Skin epidermis (tissue), 12 donors: ENCODE measurements around the gene MRPL30.
"Not testable (repeated sequence)": the region's sequence is repeated elsewhere in the genome, so short reads cannot be mapped to it uniquely, and the experiment has no call there.

Experiments
- H3K27ac ChIP-seq, 21 experiments: fragments of 200-600 bp; sonication (generic) in 11 of 21; one replicate each; pipeline ENCODE4 v1.5.0; 2020; ENCODE audit warnings: mild to moderate bottlenecking in 3 of 21, inconsistent platforms in 2 of 21, moderate library complexity in 2 of 21
- H3K4me3 ChIP-seq, 7 experiments: fragments of 200-600 bp; sonication (generic) in 2 of 7; one replicate each; pipeline ENCODE4 v1.5.0; 2020; ENCODE audit warnings: inconsistent platforms in 2 of 7, mild to moderate bottlenecking in 2 of 7, moderate library complexity in 1 of 7

MRPL30 gene

DNA sequence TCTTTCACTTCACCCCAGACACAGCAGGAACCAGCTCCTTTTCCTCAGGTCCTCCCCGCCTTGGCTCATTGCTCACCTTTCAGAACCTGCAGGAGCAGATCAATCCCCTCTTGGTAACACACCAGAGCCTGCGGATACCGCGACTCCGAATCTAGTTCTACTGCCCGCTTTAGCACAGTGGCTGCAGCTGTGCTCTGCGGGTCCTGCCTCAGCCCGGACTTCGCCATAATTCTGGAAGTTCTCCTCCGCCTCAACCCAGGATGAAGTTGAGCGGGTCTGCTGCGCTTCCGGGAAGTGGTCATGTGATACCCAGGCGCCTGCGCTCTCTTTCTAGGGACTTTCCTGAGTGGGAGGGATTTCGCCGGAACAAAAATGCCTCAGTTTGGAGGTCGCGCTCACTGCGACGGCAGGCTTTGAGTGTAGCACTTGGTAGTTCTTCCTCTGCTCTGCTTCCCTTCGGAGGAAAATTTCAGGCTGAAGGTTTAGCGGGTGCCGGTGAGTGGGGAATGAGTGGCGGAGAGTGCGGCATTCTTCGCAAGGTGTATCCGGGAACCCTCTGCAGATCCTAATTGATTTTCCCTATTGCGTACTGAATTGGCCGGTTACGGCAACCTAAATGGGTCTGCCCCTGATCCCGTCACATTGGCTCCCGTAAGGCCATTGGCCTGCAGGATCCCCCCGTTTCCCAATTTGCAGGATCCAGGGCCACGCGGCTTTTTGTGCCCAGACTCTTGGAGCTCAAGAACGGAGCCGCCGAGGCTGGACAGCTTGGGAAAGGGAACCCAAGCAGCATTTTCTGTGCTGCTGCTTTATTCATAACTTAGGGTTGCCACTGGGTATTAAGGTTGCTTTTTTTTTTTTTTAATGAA, at the start of gene MRPL30, which contains the start of gene MITD1:
Gene MRPL30, plus strand, starts transcription at position 430 of the 869 bp plus-strand sequence. CDS start 5,020 bp downstream, outside the sequence.
Gene MITD1, minus strand, starts transcription at position 304 of the 869 bp plus-strand sequence. Its CDS starts 77 bp downstream, at position 227.
- H3K27ac ChIP-seq = peak within 1 kb of the TSS; percentile 34 to 95 (median 83)
- H3K4me3 ChIP-seq = peak within 1 kb of the TSS; percentile 50 to 90 (median 68)

DNA sequence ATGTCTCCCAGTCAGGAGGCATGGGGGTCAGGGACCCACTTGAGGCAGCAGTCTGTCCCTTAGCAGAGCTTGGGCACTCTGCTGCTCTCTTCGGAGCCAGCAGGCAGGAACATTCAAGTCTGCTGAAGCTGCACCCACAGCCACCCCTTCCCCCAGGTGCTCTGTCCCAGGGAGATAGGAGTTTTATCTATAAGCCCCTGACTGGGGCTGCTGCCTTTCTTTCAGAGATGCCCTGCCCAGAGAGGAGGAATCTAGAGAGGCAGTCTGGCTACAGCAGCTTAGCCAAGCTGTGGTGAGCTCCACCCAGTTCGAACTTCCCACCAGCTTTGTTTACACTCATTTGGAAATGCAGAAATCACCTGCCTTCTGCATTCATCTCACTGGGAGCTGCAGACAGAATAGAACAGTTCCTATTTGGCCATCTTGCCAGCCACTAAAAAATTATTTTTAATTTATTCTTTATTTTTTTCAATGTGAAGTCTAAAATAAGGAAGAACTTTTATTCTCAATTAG, 45.9 kb upstream of the MRPL30 start:
- not testable (repeated sequence) for H3K27ac ChIP-seq, H3K4me3 ChIP-seq

DNA sequence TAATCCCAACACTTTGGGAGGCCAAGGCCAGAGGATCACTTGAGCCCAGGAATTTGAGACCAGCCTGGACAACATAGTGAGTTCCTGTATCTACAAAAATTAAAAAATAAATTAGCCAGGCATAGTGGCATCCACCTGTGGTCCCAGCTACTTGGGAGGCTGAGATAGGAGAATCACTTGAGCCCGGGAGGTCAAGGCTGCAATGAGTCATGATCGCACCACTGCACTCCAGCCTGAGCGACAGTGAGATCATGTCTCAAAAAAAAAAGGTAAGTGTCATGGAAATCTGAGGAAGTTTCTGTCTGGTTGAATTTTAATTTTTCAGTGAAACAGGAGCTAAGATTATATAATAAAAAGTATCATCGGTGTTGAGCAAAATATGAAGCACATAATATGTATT, 42.0 kb upstream of the MRPL30 start:
- Histone ChIP-seq H3K4me3 (no peak overlapping the region), H3K27ac (no peak overlapping the region)

GRCh38 chr2:99140056-99140859, 40.7 kb upstream of the MRPL30 start:
- H3K4me3 ChIP-seq = peak overlapping the region; percentile 62 to 89 (median 83)

DNA sequence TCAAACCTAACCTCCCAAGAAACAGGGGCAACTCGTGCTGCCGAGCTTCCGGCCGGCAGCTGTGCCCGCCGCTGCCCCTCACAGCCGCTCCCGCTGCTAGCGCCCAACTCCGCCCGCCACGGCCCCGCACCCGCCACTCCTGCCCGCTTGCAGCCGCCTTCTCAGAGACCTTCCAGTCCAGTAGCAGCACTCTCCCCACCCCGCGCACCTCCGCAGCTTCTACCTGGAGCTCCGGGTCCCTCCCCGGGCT, 40.2 kb upstream of the MRPL30 start:
- H3K27ac ChIP-seq = peak overlapping the region; percentile 28 to 93 (median 84)
- H3K4me3 ChIP-seq = peak overlapping the region; percentile 62 to 89 (median 83)

More at GRCh38 chr2:99140056-99140859, 40.7 kb upstream of the MRPL30 start:
- peak overlapping the region in 20 of 21 experiments; percentile 28 to 93 (median 84) for H3K27ac ChIP-seq

- peak within 1 kb of the TSS; percentile 28 to 93 (median 84) for H3K27ac ChIP-seq
- H3K4me3 ChIP-seq = peak within 1 kb of the TSS; percentile 62 to 89 (median 83)
These were observed 39.6 kb upstream of the MRPL30 start, which contains the start of gene C2orf15 for GRCh38 chr2:99141110-99142108. Gene C2orf15, plus strand, starts transcription at chr2:99141707. Its CDS starts 8,852 bp downstream, at chr2:99150559.

DNA sequence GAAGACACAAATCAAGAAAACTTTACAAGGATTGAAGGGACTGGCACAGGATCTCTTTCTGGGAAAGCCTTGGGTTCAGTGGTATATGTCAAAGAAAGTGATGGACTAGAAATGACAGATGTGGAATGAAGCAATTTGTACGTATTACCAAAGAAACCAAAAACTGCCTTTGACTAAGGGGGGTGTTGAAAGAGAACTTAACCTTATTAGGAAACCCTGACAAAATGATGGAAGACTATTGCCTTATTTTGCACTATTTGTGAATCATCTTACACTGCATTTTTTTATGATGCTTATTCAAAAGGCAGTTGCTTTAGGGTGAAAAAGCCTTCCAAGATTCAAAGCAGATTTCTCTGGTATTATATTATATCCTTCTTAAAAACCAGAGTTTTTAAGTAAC, 30.3 kb upstream of the MRPL30 start:
- Histone ChIP-seq H3K27ac (no peak overlapping the region), H3K4me3 (no peak overlapping the region)

GRCh38 chr2:99152199-99152895, 28.6 kb upstream of the MRPL30 start:
- no peak overlapping the region for H3K27ac ChIP-seq
- H3K4me3 ChIP-seq = no peak overlapping the region

GRCh38 chr2:99153921-99154604, 26.9 kb upstream of the MRPL30 start:
- H3K27ac ChIP-seq = peak overlapping the region in 20 of 21 experiments; percentile 68 to 91 (median 88)
- peak overlapping the region; percentile 51 to 80 (median 71) for H3K4me3 ChIP-seq

DNA sequence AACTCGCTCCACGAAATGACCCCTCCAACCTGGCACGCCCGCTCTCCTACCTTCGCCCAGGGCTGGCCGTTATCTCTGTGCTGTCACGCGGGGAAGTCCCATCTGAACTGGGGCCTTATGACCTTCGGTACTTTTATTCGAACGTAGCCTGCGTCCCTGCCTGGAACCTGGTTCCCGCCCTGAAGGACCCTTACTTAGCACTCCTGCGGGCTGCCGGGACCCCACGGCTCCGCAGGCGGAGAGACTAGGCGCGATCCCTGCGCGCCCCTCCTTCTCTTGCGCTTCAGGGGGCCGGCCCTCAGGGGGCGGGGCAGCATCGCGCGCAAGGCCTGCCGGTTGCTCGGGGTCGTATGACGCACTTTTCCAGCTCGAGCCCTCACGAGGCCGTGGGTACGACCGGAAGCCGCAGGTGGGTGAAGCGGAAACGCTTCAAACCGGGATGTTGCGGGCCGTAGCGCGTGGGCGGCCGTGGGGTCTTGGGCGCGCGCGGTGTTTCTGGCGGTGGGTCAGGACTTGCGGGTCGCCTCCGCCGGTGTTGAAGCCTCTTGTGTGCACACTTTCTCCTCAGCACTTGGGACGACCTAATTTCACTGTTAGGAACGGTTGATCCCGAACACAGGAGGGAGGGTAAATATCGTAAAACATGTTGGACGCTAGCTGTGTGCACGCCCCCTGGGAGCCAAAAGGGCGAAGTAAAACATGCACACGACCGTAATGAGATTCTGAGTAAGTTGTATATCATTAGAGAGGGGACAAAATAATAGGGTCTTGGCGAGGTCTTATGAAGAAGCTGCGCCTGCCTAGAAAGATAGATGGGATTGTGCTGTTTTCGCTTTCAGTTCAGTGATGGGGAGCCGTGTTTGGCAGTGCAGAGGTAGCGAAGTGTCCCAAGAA, 26.1 kb upstream of the MRPL30 start, which contains the start of the genes LIPT1 and TSGA10:
Gene LIPT1, plus strand, starts transcription at position 325 of the 894 bp plus-strand sequence. CDS start 6,991 bp downstream, outside the sequence.
Gene TSGA10, minus strand, starts transcription at position 300 of the 894 bp plus-strand sequence. CDS start 45,503 bp downstream, outside the sequence.
- peak within 1 kb of the TSS; percentile 45 to 91 (median 88) for H3K27ac ChIP-seq
- H3K4me3 ChIP-seq = peak within 1 kb of the TSS; percentile 51 to 80 (median 71)

GRCh38 chr2:99156891-99157290, 24.1 kb upstream of the MRPL30 start:
- no peak overlapping the region for H3K27ac ChIP-seq
- H3K4me3 ChIP-seq = no peak overlapping the region

DNA sequence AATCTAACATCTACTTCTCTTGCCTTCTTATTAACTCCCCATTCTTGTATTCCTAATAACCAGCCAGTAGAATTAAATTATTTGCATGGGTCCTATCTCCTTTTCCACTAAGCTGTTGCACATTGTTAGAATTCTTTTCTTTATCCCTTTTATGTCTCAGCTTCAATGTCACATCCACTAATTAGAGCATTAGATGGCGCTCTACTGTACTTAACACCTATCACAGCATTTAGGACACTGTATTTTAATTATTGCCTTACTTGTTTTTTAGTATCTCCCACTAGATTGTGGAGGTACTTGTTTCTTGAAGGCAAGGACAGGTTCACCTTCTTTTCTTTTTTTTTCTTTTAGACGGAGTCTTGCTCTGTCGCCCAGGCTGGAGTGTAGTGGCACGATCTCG, 22.4 kb upstream of the MRPL30 start:
- Histone ChIP-seq H3K27ac (no peak overlapping the region), H3K4me3 (no peak overlapping the region)

DNA sequence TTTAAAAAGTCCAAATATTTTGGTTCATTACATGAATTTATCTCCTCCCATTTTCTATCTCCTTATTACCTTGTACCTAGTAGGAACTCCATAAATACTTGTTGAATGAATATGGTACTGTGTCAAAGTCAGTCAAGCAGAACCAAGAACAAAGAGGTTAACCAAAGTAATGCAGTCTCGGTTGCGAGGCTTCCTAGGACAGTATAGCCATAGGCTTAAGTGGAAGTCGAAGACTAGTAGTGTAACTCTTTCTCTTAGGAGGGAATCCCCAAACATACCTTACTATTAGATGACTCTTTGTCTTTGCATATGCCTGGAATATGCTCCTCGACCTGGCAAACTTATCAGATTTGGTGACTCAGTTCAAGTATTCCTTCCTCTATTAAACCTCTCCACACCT, 21.4 kb upstream of the MRPL30 start:
- Histone ChIP-seq H3K27ac (no peak overlapping the region), H3K4me3 (no peak overlapping the region)

DNA sequence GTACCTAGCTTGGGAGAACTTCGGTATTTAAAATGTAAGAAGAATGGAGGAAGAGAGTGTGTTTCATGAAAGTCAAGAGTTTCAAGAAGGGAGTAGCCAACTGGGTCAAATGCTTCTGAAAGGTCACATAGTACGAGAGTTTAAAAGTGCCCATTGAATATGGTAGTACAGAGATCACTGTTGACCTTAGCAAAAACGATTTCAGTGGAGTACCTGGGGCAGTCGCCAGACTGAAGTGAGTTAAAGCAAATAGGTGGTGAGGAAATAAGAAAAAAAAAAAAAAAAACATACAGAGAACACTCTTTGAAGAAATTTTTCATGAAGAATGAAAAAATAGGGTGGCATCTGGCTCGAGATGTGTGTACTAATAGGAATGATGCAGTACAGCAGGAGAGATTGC, 14.8 kb upstream of the MRPL30 start:
- Histone ChIP-seq H3K27ac (no peak overlapping the region), H3K4me3 (no peak overlapping the region)

GRCh38 chr2:99169534-99169933, 11.4 kb upstream of the MRPL30 start:
- Histone ChIP-seq H3K4me3 (no peak overlapping the region), H3K27ac (no peak overlapping the region)

- Histone ChIP-seq H3K27ac (no peak overlapping the region), H3K4me3 (no peak overlapping the region)
These were observed 9.4 kb upstream of the MRPL30 start for GRCh38 chr2:99171377-99172140.
